GM18499 (cell line): ENCODE data around the gene PLP1.
"Not testable (repeated sequence)": the region's sequence is repeated elsewhere in the genome, so short reads cannot be mapped to it uniquely, and the experiment has no call there.

ENCODE experiments used
- ATAC-seq: cut with Tn5 transposase; IDR thresholded peaks from one replicate; pipeline ENCODE4 v1.9.1; 2021; ENCODE audit warnings: moderate number of reproducible peaks; ENCODE audit not compliant: insufficient read depth, unreplicated experiment

The PLP1 gene

GRCh38 chrX:103780336-103781061 is 3.9 kb downstream of the PLP1 start:
- ATAC-seq = no peak

GRCh38 chrX:103781062-103781402 is 4.4 kb downstream of the PLP1 start:
- ATAC-seq = no peak

GRCh38 chrX:103781706-103782105 is 5.1 kb downstream of the PLP1 start:
- no peak for ATAC-seq

- ATAC-seq = no peak
These were observed 6.0 kb downstream of the PLP1 start for GRCh38 chrX:103782640-103783039.

GRCh38 chrX:103783196-103783595 is 6.6 kb downstream of the PLP1 start:
- ATAC-seq = no peak

- ATAC-seq = no peak
These were observed 7.3 kb downstream of the PLP1 start for GRCh38 chrX:103783971-103784370.

GRCh38 chrX:103789004-103789403 is 12.4 kb downstream of the PLP1 start:
- ATAC-seq = no peak

- ATAC-seq = no peak
These were observed 14.6 kb downstream of the PLP1 start for GRCh38 chrX:103791228-103791627.

- ATAC-seq = no peak
These were observed 15.3 kb downstream of the PLP1 start for GRCh38 chrX:103791826-103792485.

- ATAC-seq = no peak
These were observed 16.4 kb downstream of the PLP1 start for GRCh38 chrX:103792916-103793544.

- ATAC-seq = no peak
These were observed 16.9 kb downstream of the PLP1 start for GRCh38 chrX:103793545-103793940.

GRCh38 chrX:103794119-103794518 is 17.5 kb downstream of the PLP1 start:
- ATAC-seq = no peak

- ATAC-seq = no peak
These were observed 21.1 kb downstream of the PLP1 start for GRCh38 chrX:103797691-103798090.

GRCh38 chrX:103800318-103800717 is 23.7 kb downstream of the PLP1 start:
- ATAC-seq = no peak

GRCh38 chrX:103805860-103806259 is 29.2 kb downstream of the PLP1 start:
- no peak for ATAC-seq

GRCh38 chrX:103806862-103807474 is 30.3 kb downstream of the PLP1 start:
- no peak for ATAC-seq

- no peak for ATAC-seq
These were observed 35.2 kb downstream of the PLP1 start for GRCh38 chrX:103811858-103812257.

GRCh38 chrX:103817101-103817500 is 40.5 kb downstream of the PLP1 start:
- not testable (repeated sequence) for ATAC-seq

- no peak for ATAC-seq
These were observed 40.9 kb downstream of the PLP1 start for GRCh38 chrX:103817502-103817901.

GRCh38 chrX:103818842-103819619 is 42.4 kb downstream of the PLP1 start:
- ATAC-seq = no peak
